Ishikawa (cell line): Measurements from ENCODE around the gene CBY1.

ENCODE experiments used
- CEBPB ChIP-seq: IDR thresholded peaks from 2 replicates; pipeline ENCODE4 v1.6.1; 2012
- CREB1 ChIP-seq: IDR thresholded peaks from 2 replicates; pipeline ENCODE4 v1.6.1; 2012; ENCODE audit warnings: low read depth
- EGR1 ChIP-seq: IDR thresholded peaks from 2 replicates; pipeline ENCODE4 v1.6.1; 2012
- EP300 ChIP-seq: IDR thresholded peaks from 2 replicates; pipeline ENCODE4 v1.6.1; 2012; ENCODE audit warnings: borderline replicate concordance
- FOXM1 ChIP-seq: IDR thresholded peaks from 2 replicates; pipeline ENCODE4 v1.6.1; 2012; ENCODE audit warnings: low read depth, borderline replicate concordance
- NFIC ChIP-seq: IDR thresholded peaks from 2 replicates; pipeline ENCODE4 v1.6.1; 2012
- RAD21 ChIP-seq: IDR thresholded peaks from 2 replicates; pipeline ENCODE4 v1.6.1; 2012; ENCODE audit warnings: low read depth
- TAF1 ChIP-seq: IDR thresholded peaks from 2 replicates; pipeline ENCODE4 v1.6.1; 2012; ENCODE audit warnings: low read depth, mild to moderate bottlenecking
- TCF12 ChIP-seq: IDR thresholded peaks from 2 replicates; pipeline ENCODE4 v1.6.1; 2012; ENCODE audit warnings: low read depth
- TEAD4 ChIP-seq: IDR thresholded peaks from 2 replicates; pipeline ENCODE4 v1.6.1; 2012
- YY1 ChIP-seq: IDR thresholded peaks from 2 replicates; pipeline ENCODE4 v1.6.1; 2012; ENCODE audit warnings: low read depth
- ZBTB7A ChIP-seq: IDR thresholded peaks from 2 replicates; pipeline ENCODE4 v1.6.1; 2012; ENCODE audit warnings: low read depth
- TF ChIP-seq, protein P1 (sequence below): IDR thresholded peaks from 2 replicates; pipeline ENCODE4 v1.6.1; 2012
- TF ChIP-seq, protein P2 (sequence below): IDR thresholded peaks from 2 replicates; pipeline ENCODE4 v1.6.1; 2012
- TF ChIP-seq, protein P3 (sequence below): IDR thresholded peaks from 2 replicates; pipeline ENCODE4 v1.6.1; 2012; ENCODE audit warnings: low read depth, mild to moderate bottlenecking

Gene CBY1

DNA sequence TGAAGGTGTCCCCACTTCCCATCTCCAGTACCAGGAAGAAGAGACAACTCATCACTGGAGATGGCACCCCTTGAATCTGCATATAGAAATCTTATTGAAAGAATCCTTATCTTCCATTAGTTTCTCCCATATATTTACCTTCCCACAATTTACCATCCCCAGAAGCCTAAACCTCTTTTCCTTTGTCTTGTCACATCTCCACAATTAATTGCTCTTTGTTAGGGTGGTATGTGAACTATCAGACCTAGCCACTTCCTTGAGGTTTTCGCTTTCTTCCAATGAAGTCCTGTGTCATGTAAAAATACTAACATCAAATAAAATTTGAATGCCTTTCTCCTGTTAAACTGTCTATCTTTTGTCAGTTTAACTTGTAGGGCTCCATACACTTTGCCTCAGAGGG lies 38.2 kb upstream of the CBY1 start:
- no peak for TF ChIP-seq TEAD4

DNA sequence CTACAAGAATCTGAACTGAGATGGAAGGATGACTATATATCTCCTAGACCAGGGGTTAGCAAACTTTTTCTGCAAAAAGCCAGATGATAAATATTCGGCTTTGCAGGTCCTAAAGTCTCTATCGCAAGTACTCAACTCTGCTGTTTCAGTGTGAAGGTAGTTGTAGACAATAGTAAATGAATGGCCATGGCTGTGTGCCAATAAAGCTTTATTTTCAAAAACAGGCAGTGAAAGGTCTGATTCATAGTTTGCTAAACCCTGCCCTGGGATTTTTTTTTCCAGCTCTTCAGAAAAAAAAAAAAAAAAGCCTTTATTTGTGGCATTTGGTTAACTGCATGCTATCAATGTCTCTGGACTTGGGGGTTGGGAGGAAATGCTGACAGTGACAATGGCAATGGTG lies 37.8 kb upstream of the CBY1 start:
- TF ChIP-seq EP300 (no peak), TAF1 (no peak), TEAD4 (no peak), FOXM1 (no peak), EGR1 (no peak), CREB1 (no peak), CEBPB (no peak), YY1 (no peak), NFIC (no peak), TCF12 (no peak), ZBTB7A (no peak), RAD21 (no peak)
- TF ChIP-seq, protein P1, sequence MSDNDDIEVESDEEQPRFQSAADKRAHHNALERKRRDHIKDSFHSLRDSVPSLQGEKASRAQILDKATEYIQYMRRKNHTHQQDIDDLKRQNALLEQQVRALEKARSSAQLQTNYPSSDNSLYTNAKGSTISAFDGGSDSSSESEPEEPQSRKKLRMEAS: no peak
- TF ChIP-seq, protein P2, sequence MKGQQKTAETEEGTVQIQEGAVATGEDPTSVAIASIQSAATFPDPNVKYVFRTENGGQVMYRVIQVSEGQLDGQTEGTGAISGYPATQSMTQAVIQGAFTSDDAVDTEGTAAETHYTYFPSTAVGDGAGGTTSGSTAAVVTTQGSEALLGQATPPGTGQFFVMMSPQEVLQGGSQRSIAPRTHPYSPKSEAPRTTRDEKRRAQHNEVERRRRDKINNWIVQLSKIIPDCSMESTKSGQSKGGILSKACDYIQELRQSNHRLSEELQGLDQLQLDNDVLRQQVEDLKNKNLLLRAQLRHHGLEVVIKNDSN: no peak
- TF ChIP-seq, protein P3, sequence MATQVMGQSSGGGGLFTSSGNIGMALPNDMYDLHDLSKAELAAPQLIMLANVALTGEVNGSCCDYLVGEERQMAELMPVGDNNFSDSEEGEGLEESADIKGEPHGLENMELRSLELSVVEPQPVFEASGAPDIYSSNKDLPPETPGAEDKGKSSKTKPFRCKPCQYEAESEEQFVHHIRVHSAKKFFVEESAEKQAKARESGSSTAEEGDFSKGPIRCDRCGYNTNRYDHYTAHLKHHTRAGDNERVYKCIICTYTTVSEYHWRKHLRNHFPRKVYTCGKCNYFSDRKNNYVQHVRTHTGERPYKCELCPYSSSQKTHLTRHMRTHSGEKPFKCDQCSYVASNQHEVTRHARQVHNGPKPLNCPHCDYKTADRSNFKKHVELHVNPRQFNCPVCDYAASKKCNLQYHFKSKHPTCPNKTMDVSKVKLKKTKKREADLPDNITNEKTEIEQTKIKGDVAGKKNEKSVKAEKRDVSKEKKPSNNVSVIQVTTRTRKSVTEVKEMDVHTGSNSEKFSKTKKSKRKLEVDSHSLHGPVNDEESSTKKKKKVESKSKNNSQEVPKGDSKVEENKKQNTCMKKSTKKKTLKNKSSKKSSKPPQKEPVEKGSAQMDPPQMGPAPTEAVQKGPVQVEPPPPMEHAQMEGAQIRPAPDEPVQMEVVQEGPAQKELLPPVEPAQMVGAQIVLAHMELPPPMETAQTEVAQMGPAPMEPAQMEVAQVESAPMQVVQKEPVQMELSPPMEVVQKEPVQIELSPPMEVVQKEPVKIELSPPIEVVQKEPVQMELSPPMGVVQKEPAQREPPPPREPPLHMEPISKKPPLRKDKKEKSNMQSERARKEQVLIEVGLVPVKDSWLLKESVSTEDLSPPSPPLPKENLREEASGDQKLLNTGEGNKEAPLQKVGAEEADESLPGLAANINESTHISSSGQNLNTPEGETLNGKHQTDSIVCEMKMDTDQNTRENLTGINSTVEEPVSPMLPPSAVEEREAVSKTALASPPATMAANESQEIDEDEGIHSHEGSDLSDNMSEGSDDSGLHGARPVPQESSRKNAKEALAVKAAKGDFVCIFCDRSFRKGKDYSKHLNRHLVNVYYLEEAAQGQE: no peak

DNA sequence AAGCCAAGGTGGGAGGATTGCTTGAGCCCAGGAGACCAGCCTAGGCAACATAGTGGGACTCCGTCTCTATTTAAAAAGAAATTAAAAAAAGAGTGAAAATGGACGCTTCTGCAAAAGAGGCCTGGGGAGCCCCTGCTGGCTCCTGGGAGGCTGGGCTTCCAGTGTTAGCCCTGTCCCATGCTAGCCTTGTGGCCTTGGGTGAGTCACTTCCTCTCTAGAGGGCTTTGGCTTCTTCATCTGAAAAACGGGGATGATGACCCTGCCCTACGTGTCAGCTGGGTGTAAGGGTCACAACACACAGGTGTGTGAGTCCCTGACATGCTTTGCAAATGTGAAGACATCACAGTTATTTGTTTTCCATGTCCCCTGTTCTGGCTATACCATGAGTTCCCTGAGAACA lies 33.1 kb upstream of the CBY1 start:
- TF ChIP-seq, protein P3: no peak
- no peak for TF ChIP-seq YY1
- TF ChIP-seq EGR1: no peak
- TF ChIP-seq NFIC: no peak
- TF ChIP-seq CREB1: no peak
- no peak for TF ChIP-seq TCF12
- TF ChIP-seq FOXM1: no peak
- TF ChIP-seq CEBPB: no peak
- TF ChIP-seq, protein P1: no peak
- TF ChIP-seq ZBTB7A: no peak
- TF ChIP-seq TEAD4: no peak
- no peak for TF ChIP-seq EP300
- no peak for TF ChIP-seq TAF1
- TF ChIP-seq, protein P2: no peak
- TF ChIP-seq RAD21: no peak

DNA sequence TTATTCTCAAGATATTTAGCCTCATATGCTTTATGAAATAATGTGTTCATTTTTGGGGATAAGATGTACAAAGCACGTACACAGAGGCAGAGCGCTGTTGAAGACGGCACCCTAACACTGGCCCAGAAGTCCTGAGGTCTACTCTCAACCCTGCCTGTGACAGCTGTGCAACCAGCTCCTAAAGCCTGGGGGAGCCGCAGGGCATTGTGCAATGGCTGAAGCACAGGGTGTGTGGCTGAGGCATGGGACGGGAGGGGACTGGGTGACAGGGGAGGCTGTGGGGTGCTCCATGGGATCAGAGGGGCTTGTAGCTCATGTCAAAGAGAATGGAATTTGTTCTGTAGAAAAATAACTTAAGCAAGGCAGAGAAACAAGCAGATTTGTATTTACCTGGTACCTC lies 28.0 kb upstream of the CBY1 start:
- TF ChIP-seq FOXM1 (no peak), RAD21 (no peak), CREB1 (no peak), NFIC (no peak), EGR1 (no peak), TEAD4 (no peak), TAF1 (no peak), ZBTB7A (no peak), YY1 (no peak), EP300 (no peak), TCF12 (no peak), CEBPB (no peak)
- TF ChIP-seq, protein P1: no peak
- TF ChIP-seq, protein P2: no peak
- TF ChIP-seq, protein P3: no peak
